KOPT-K1 (cell line): ENCODE results near the gene F2RL3.

Experiments
- H3K27ac ChIP-seq: fragments of 200-600 bp; sonication (generic); 2 replicates; pipeline ENCODE4 v1.5.1; 2016; ENCODE audit warnings: antibody characterized with exemption, mild to moderate bottlenecking, low read depth, low read length; ENCODE audit not compliant: poor library complexity, severe bottlenecking
- H3K36me3 ChIP-seq: fragments of 200-600 bp; sonication (generic); 2 replicates; pipeline ENCODE4 v1.5.1; 2017; ENCODE audit warnings: antibody characterized with exemption, mild to moderate bottlenecking, low read length, moderate library complexity; ENCODE audit not compliant: insufficient read depth
- H3K9me3 ChIP-seq: fragments of 200-600 bp; sonication (generic); 2 replicates; pipeline ENCODE4 v1.5.1; 2017; ENCODE audit warnings: antibody characterized with exemption, low read length, mild to moderate bottlenecking; ENCODE audit not compliant: insufficient read depth, poor library complexity, severe bottlenecking

The F2RL3 gene

GRCh38 chr19:16883522-16883921 lies 5.3 kb upstream of the F2RL3 start:
- Histone ChIP-seq H3K27ac (no peak overlapping the region), H3K9me3 (peaks cover 33% of the 10 kb centered on the region), H3K36me3 (peaks cover 26% of the 10 kb centered on the region; the same call in 1 of the 2 replicates)

DNA sequence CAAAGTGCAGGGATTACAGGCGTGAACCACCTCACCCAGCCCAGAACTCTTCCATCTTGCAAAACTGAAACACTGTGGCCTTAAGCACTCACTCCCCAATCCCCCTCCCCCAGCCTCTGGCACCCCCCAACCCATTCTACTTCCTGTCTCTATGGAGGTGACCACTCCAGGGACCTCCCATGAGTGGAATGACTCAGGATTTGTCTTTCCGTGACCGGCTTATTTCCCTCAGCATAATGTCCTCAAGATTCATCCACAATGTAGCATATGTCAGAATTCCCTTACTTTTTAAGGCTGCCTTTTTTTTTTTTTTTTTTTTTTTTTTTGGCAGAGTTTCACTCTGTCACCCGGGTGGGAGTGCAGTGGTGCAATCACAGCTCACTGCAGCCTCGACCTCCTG lies 3.6 kb upstream of the F2RL3 start:
- Histone ChIP-seq H3K27ac (no peak overlapping the region), H3K36me3 (peaks cover 10% of the 10 kb centered on the region; the same call in 1 of the 2 replicates), H3K9me3 (peaks cover 33% of the 10 kb centered on the region)

- H3K27ac ChIP-seq = no peak overlapping the region
- no peaks in the 10 kb centered on the region for H3K36me3 ChIP-seq
- H3K9me3 ChIP-seq = peaks cover 21% of the 10 kb centered on the region
These were observed 2.4 kb upstream of the F2RL3 start for GRCh38 chr19:16886305-16886880.

- Histone ChIP-seq H3K36me3 (no peaks in the 10 kb centered on the region), H3K9me3 (peaks cover 8% of the 10 kb centered on the region), H3K27ac (no peak overlapping the region)
These were observed 1.2 kb upstream of the F2RL3 start for GRCh38 chr19:16887353-16888265.

- Histone ChIP-seq H3K27ac (no peak overlapping the region), H3K9me3 (no peaks in the 10 kb centered on the region)
These were observed 625 bp downstream of the F2RL3 start for GRCh38 chr19:16889366-16889882.

DNA sequence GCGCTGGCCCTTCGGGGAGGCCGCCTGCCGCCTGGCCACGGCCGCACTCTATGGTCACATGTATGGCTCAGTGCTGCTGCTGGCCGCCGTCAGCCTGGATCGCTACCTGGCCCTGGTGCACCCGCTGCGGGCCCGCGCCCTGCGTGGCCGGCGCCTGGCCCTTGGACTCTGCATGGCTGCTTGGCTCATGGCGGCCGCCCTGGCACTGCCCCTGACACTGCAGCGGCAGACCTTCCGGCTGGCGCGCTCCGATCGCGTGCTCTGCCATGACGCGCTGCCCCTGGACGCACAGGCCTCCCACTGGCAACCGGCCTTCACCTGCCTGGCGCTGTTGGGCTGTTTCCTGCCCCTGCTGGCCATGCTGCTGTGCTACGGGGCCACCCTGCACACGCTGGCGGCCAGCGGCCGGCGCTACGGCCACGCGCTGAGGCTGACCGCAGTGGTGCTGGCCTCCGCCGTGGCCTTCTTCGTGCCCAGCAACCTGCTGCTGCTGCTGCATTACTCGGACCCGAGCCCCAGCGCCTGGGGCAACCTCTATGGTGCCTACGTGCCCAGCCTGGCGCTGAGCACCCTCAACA lies 1.2 kb downstream of the F2RL3 start:
- Histone ChIP-seq H3K27ac (no peak overlapping the region), H3K36me3 (no peaks in the 10 kb centered on the region), H3K9me3 (no peaks in the 10 kb centered on the region)

More at GRCh38 chr19:16889366-16889882, 625 bp downstream of the F2RL3 start:
- H3K36me3 ChIP-seq = no peaks in the 10 kb centered on the region

DNA sequence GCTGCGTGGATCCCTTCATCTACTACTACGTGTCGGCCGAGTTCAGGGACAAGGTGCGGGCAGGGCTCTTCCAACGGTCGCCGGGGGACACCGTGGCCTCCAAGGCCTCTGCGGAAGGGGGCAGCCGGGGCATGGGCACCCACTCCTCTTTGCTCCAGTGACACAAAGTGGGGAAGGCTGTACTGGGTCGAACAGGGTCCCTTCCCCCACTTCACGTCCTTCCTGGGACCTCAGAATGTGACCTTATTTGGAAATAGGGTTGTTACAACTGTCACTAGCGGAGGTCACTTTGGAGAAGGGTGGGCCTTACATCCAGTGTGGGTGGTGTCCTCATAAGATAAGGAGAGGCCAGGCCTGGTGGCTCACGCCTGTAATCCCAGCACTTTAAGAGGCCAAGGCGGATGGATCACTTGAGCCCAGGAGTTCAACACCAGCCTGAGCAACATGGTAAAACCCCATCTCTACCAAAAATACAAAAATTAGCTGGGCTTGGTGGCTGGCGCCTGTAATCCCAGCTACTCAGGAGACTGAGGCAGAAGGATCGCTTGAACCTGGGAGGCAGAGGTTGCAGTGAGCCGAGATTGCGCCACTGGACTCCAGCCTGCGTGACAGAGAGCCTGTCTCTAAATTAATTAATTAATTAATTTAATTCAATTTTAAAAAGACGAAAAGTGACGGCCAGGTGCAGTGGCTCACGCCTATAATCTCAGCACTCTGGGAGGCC lies 1.8 kb downstream of the F2RL3 start:
- Histone ChIP-seq H3K9me3 (no peaks in the 10 kb centered on the region), H3K36me3 (no peaks in the 10 kb centered on the region), H3K27ac (no peak overlapping the region)

DNA sequence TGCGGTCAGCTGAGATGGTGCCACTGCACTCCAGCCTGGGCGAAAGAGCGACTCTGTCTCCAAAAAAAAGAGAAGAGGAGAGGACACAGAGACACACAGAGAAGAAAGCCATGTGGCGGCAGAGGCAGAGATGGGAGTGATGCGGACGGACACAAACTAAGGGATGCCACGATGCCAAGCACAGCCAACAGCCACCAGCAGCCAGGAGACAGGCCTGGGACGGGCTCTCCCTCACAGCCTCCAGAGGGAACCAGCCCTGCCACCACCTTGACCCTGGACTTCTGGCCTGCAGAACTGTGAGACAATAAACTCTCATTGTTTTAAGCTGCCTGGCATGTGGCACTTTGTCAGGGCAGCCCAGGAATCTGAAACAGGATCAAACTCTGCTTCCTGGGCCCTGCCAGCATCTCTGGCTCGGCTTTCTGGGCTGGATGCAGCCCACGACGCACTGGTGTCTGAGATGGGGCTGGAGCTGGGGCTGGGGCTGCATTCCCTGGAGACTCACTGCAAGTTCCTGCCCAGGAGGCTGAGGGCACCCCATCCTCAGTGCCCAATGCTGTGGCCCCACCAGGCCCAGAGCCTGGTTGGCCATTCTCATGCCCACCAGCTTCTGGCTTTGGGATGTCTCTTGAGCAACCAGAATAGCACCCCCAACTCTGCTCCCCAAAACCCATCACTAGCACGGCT lies 3.0 kb downstream of the F2RL3 start:
- Histone ChIP-seq H3K36me3 (no peaks in the 10 kb centered on the region), H3K9me3 (no peaks in the 10 kb centered on the region), H3K27ac (no peak overlapping the region)

DNA sequence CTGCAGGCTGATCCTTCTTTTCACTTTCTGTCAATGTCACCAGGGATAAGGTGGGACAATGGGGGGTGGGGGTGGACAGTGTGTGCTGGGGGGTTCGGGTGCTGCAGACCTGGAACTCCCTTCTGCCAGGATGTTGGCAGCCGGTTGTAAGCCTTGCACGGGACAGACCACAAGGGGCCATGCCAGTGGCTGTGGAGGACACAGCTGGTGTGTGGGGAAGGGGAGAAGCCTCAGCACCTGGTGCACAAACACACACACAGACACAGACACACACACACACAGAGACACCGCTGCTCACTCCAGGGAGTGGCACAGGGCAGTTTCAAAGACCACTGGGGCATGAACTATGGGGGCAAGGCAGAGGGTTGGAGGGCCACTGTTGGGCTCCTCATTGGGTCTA lies 3.6 kb downstream of the F2RL3 start:
- Histone ChIP-seq H3K9me3 (no peaks in the 10 kb centered on the region), H3K36me3 (no peaks in the 10 kb centered on the region), H3K27ac (no peak overlapping the region)

DNA sequence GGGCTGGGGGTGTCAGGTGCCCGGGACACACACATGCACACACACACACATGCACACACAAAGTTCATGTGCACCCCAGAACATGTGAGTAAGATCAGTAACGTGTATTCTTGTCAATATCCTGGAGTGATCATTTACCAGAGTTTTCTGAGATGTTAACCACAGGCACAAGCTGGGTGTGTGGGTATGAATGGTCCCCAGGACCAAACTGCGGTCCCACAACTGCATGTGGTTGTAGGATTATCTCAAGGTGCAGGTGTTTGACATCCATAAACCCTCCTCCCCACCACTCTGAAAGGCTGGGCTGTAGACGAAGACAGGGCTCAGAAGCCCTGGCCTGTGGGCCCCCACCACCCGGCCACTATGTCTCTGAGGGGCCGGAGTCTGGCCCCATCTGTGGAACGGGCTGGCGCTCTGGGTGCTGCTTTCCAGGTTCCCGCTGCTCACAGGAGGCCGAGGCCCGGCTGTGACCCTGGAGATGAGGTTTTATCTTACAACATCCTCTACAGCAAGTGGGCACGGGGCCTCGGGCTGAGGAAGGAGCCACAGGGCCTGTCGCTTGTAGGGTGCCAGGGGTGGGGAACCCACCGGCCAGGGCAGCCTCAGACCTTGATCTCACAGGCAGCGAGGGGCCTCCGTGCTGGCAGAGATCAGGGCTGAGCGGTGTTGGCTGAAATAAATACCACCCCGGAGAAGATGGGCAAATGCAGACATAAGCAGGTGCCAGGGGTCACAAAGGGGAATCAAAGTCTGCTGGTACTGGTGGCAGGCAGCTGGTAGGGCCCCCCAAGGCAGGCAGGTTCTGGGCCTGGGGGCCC lies 4.3 kb downstream of the F2RL3 start:
- Histone ChIP-seq H3K27ac (no peak overlapping the region), H3K9me3 (no peaks in the 10 kb centered on the region), H3K36me3 (no peaks in the 10 kb centered on the region)

- H3K36me3 ChIP-seq = no peaks in the 10 kb centered on the region
- H3K27ac ChIP-seq = no peak overlapping the region
These were observed 4.8 kb downstream of the F2RL3 start for GRCh38 chr19:16893686-16893989.

DNA sequence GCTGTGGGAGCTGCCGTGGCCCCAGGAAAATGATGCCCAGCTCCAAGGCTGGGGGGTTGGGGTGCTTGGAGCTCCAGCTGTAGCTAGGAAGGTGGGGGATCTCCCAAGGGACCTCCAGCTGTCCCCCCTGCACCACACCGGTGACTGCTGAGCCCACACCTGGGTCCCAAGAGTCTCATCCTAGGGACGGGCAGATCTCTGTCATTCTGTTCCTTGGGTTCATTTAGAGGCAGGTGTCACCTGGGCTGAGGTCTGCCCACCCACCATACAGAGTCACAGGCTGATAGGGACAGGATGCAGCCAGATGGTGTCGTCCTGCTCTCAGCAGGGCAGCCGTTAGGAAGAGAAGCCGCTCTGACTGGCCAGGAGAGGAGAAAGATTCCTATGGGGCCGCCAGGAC lies 5.3 kb downstream of the F2RL3 start:
- no peak overlapping the region for H3K27ac ChIP-seq
- no peaks in the 10 kb centered on the region for H3K9me3 ChIP-seq
- no peaks in the 10 kb centered on the region for H3K36me3 ChIP-seq

More at GRCh38 chr19:16893686-16893989, 4.8 kb downstream of the F2RL3 start:
- H3K9me3 ChIP-seq = no peaks in the 10 kb centered on the region

GRCh38 chr19:16895467-16896145 lies 6.8 kb downstream of the F2RL3 start:
- H3K27ac ChIP-seq = no peak overlapping the region
- no peaks in the 10 kb centered on the region for H3K9me3 ChIP-seq
- H3K36me3 ChIP-seq = no peaks in the 10 kb centered on the region
